ENCODE measurements around the gene TNFSF11.

TNFSF11 gene

DNA sequence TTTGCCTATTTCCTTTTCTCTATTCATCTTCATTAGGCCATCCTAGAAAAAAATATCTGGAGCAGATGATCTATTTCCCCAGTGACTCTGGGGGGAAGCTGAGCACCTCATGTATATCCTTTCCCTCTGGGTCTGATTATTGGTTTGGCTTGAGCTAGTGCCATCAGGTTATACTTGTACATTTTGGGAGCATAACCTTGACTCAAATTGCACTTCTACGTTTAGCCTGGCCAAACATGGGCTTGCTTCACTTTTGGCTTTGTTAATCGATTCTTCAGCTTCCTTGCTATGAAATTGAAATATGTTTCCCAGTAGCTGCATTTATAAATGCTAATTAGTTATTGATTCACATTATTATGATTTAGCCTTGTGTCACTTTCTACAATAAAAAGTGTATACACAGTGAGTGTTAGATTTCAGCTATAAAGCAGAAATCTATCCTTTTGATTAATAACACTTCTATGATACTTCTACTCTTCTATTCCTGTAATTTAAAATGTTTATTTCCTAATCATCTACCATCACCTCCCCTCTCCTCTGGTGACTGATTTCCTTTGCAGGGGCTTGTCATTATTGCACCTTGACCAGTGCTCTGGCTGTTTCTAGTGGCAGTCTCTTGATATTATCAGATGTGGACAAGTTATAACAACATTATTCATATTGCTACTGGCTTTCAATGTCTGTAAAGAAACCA lies 37.3 kb downstream of the TNFSF11 start:
- H2BK5ac ChIP-seq (ENCODE audit: low read length), result no peak overlapping the region
- H3K9ac ChIP-seq (ENCODE audit: low read depth, low read length, poor library complexity), result no peak overlapping the region
- H3K36me3 ChIP-seq (replicated peaks in 1 of 2; ENCODE audit: control insufficient read depth in 2 of 2, insufficient read depth in 2 of 2, low read length in 2 of 2), result no peaks in the 10 kb centered on the region
- no peak overlapping the region for H3K18ac ChIP-seq (ENCODE audit: low read length)
- no peaks in the 10 kb centered on the region for H3K9me3 ChIP-seq (replicated peaks in 1 of 2; ENCODE audit: control insufficient read depth in 2 of 2, insufficient read depth in 1 of 2, low read depth in 1 of 2, low read length in 2 of 2)
- no peak overlapping the region for H3K4ac ChIP-seq (ENCODE audit: low read length)
- H3K27ac ChIP-seq (replicated peaks; ENCODE audit: low read length), result no peak overlapping the region
- H3K4me1 ChIP-seq (ENCODE audit: control insufficient read depth in 2 of 2, insufficient read depth in 1 of 2, low read depth in 1 of 2, low read length in 2 of 2), result no peaks in the 10 kb centered on the region
- no peaks in the 10 kb centered on the region for H3K27me3 ChIP-seq (ENCODE audit: control insufficient read depth in 3 of 3, insufficient read depth in 3 of 3, low read depth in 1 of 3, low read length in 3 of 3)
- no peak overlapping the region for H3K4me3 ChIP-seq (ENCODE audit: low read length in 2 of 2)
- no peak overlapping the region for H2BK12ac ChIP-seq (ENCODE audit: low read length)
- H3K79me1 ChIP-seq (ENCODE audit: low read depth, low read length), result no peaks in the 10 kb centered on the region
- H2BK15ac ChIP-seq (ENCODE audit: low read length), result no peak overlapping the region
- whole genome bisulfite sequencing, 2 donors (ENCODE audit: extremely low coverage in 2 of 2, insufficient read length in 2 of 2, insufficient replicate concordance in 1 of 2), result no CpG with 5 or more reads among the region's 2 CpGs
- H3K23ac ChIP-seq (ENCODE audit: low read depth, low read length, poor library complexity), result no peak overlapping the region
- no peak overlapping the region for H3K14ac ChIP-seq (ENCODE audit: low read length)
- no peak overlapping the region for H2AFZ ChIP-seq (ENCODE audit: low read length)
- H2BK120ac ChIP-seq (ENCODE audit: low read depth, low read length), result no peak overlapping the region
- H3K4me2 ChIP-seq (ENCODE audit: insufficient read depth, low read length, poor library complexity, severe bottlenecking), result no peak overlapping the region
- H4K91ac ChIP-seq (ENCODE audit: low read depth, low read length, poor library complexity), result no peak overlapping the region
- no peak overlapping the region for H2AK5ac ChIP-seq (ENCODE audit: low read depth, low read length)
- no peak for DNase-seq (ENCODE audit: low spot score)
- H4K8ac ChIP-seq (ENCODE audit: low read depth, low read length), result no peak overlapping the region

DNA sequence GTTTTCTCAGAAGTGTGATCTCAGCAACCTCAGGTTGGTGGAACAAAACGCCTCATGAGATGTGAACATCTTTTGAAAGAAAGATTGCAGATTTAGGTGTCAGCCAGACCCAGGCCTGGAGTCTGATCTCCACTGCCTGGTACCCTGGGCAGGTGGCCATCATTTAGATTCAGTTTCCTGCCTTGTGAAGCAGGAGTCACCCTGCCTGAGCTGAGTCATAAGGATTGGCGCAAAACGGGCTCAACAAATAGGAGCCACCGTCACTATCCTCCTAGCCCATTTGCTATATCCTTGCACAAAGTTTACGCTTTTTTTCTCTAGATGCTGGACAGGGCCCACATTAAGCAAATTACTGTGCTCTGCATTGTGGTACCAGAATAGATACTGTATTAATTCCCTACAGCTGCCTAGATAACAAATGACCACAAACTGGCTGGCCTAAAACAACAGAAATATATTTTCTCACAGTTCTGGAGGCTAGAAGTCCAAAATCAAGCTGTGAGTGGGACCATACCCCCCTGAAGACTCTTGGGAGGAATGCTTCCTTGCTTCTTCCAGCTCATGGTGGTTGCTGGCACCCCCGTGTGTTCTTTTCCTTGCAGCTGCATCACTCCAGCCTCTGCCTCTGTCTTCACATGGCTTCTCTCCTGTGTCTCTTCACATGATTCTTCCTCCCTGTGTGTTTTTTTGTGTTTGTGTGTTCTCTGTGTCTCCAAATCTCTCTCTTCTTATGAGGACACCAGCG lies 38.2 kb downstream of the TNFSF11 start:
- Histone ChIP-seq H3K9ac (ENCODE audit: low read depth, low read length, poor library complexity) (no peak overlapping the region), H2BK15ac (ENCODE audit: low read length) (no peak overlapping the region), H2AFZ (ENCODE audit: low read length) (no peak overlapping the region), H3K4me3 (ENCODE audit: low read length in 2 of 2) (no peak overlapping the region), H3K14ac (ENCODE audit: low read length) (no peak overlapping the region), H3K9me3 (replicated peaks in 1 of 2; ENCODE audit: control insufficient read depth in 2 of 2, insufficient read depth in 1 of 2, low read depth in 1 of 2, low read length in 2 of 2) (no peaks in the 10 kb centered on the region), H3K4me1 (ENCODE audit: control insufficient read depth in 2 of 2, insufficient read depth in 1 of 2, low read depth in 1 of 2, low read length in 2 of 2) (no peaks in the 10 kb centered on the region), H2BK12ac (ENCODE audit: low read length) (no peak overlapping the region), H3K4me2 (ENCODE audit: insufficient read depth, low read length, poor library complexity, severe bottlenecking) (no peak overlapping the region), H3K27me3 (ENCODE audit: control insufficient read depth in 3 of 3, insufficient read depth in 3 of 3, low read depth in 1 of 3, low read length in 3 of 3) (no peaks in the 10 kb centered on the region), H3K79me1 (ENCODE audit: low read depth, low read length) (no peaks in the 10 kb centered on the region), H3K27ac (replicated peaks; ENCODE audit: low read length) (no peak overlapping the region), H2AK5ac (ENCODE audit: low read depth, low read length) (no peak overlapping the region), H3K23ac (ENCODE audit: low read depth, low read length, poor library complexity) (no peak overlapping the region), H3K18ac (ENCODE audit: low read length) (no peak overlapping the region), H3K36me3 (replicated peaks in 1 of 2; ENCODE audit: control insufficient read depth in 2 of 2, insufficient read depth in 2 of 2, low read length in 2 of 2) (no peaks in the 10 kb centered on the region), H4K91ac (ENCODE audit: low read depth, low read length, poor library complexity) (no peak overlapping the region), H4K8ac (ENCODE audit: low read depth, low read length) (no peak overlapping the region), H2BK120ac (ENCODE audit: low read depth, low read length) (no peak overlapping the region), H2BK5ac (ENCODE audit: low read length) (no peak overlapping the region), H3K4ac (ENCODE audit: low read length) (no peak overlapping the region)
- WGBS, 2 donors (ENCODE audit: extremely low coverage in 2 of 2, insufficient read length in 2 of 2, insufficient replicate concordance in 1 of 2), result no CpG with 5 or more reads among the region's 7 CpGs
- DNase-seq (ENCODE audit: low spot score), result no peak

DNA sequence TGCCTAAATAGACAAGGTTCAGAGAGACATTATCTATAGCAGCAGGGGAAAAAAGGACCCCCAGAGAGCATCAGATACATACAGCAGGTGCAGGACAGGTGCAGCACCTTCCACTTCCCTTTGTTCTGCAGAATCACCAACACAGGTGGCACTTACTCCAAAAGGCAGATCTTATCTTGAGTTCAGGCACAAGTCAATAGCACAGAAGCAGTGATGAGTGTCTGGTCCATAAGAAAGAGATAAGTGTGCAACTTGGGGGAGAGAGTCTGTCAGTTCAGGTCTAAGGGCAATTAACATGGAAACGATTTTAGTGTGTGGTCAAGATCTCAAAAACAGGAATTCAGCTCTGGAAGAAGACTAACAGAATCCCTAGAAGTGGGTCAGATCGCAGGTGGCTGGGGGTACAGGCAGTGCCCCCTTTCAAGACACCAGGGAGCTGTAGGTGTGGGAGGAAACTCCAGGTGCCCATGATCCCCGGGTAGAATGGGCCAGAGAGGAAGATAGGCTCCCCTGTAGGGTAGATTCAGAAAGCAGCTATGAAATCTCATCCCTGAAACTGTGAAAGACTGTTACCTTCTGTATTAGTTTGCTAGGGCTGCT lies 40.6 kb downstream of the TNFSF11 start:
- Histone ChIP-seq H3K27me3 (ENCODE audit: control insufficient read depth in 3 of 3, insufficient read depth in 3 of 3, low read depth in 1 of 3, low read length in 3 of 3) (no peaks in the 10 kb centered on the region), H3K27ac (replicated peaks; ENCODE audit: low read length) (no peak overlapping the region), H4K91ac (ENCODE audit: low read depth, low read length, poor library complexity) (no peak overlapping the region), H2BK15ac (ENCODE audit: low read length) (no peak overlapping the region), H3K9ac (ENCODE audit: low read depth, low read length, poor library complexity) (no peak overlapping the region), H3K14ac (ENCODE audit: low read length) (no peak overlapping the region), H3K4me2 (ENCODE audit: insufficient read depth, low read length, poor library complexity, severe bottlenecking) (no peak overlapping the region), H3K23ac (ENCODE audit: low read depth, low read length, poor library complexity) (no peak overlapping the region), H3K9me3 (replicated peaks in 1 of 2; ENCODE audit: control insufficient read depth in 2 of 2, insufficient read depth in 1 of 2, low read depth in 1 of 2, low read length in 2 of 2) (no peaks in the 10 kb centered on the region), H2BK12ac (ENCODE audit: low read length) (no peak overlapping the region), H3K36me3 (replicated peaks in 1 of 2; ENCODE audit: control insufficient read depth in 2 of 2, insufficient read depth in 2 of 2, low read length in 2 of 2) (no peaks in the 10 kb centered on the region), H3K79me1 (ENCODE audit: low read depth, low read length) (no peaks in the 10 kb centered on the region), H3K4me1 (ENCODE audit: control insufficient read depth in 2 of 2, insufficient read depth in 1 of 2, low read depth in 1 of 2, low read length in 2 of 2) (no peaks in the 10 kb centered on the region), H2BK120ac (ENCODE audit: low read depth, low read length) (no peak overlapping the region), H2AFZ (ENCODE audit: low read length) (no peak overlapping the region), H3K4ac (ENCODE audit: low read length) (no peak overlapping the region), H3K18ac (ENCODE audit: low read length) (no peak overlapping the region), H3K4me3 (ENCODE audit: low read length in 2 of 2) (no peak overlapping the region), H4K8ac (ENCODE audit: low read depth, low read length) (no peak overlapping the region), H2AK5ac (ENCODE audit: low read depth, low read length) (no peak overlapping the region), H2BK5ac (ENCODE audit: low read length) (no peak overlapping the region)
- no CpG with 5 or more reads among the region's 3 CpGs for WGBS, 2 donors (ENCODE audit: extremely low coverage in 2 of 2, insufficient read length in 2 of 2, insufficient replicate concordance in 1 of 2)
- no peak for DNase-seq (ENCODE audit: low spot score)

DNA sequence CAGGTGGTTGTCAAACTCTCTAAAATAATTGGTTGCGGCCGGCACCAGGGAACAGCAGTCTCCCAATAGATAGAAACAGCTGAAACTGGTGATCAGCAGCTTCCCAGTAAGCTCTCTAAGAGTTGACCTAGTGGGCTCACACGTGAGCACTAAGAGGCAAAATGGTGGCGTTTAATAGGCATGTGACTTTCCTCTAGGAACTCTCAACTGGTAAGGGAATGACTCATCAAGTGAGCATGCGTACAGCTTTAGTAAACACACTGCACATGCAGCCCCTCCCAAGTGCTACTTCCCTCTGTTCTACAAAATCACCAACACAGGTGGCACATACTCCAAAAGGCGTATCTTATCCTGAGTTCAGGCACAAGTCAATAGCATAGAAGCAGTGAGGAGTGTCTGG lies 41.7 kb downstream of the TNFSF11 start:
- H3K27me3 ChIP-seq (ENCODE audit: control insufficient read depth in 3 of 3, insufficient read depth in 3 of 3, low read depth in 1 of 3, low read length in 3 of 3), result no peaks in the 10 kb centered on the region
- no peaks in the 10 kb centered on the region for H3K9me3 ChIP-seq (replicated peaks in 1 of 2; ENCODE audit: control insufficient read depth in 2 of 2, insufficient read depth in 1 of 2, low read depth in 1 of 2, low read length in 2 of 2)
- no CpG with 5 or more reads among the region's 6 CpGs for WGBS, 2 donors (ENCODE audit: extremely low coverage in 2 of 2, insufficient read length in 2 of 2, insufficient replicate concordance in 1 of 2)
- no peak overlapping the region for H3K18ac ChIP-seq (ENCODE audit: low read length)
- H2BK5ac ChIP-seq (ENCODE audit: low read length), result no peak overlapping the region
- H3K9ac ChIP-seq (ENCODE audit: low read depth, low read length, poor library complexity), result no peak overlapping the region
- no peak for DNase-seq (ENCODE audit: low spot score)
- H3K4me1 ChIP-seq (ENCODE audit: control insufficient read depth in 2 of 2, insufficient read depth in 1 of 2, low read depth in 1 of 2, low read length in 2 of 2), result no peaks in the 10 kb centered on the region
- H2BK15ac ChIP-seq (ENCODE audit: low read length), result no peak overlapping the region
- H4K8ac ChIP-seq (ENCODE audit: low read depth, low read length), result no peak overlapping the region
- no peak overlapping the region for H2BK120ac ChIP-seq (ENCODE audit: low read depth, low read length)
- H3K4me2 ChIP-seq (ENCODE audit: insufficient read depth, low read length, poor library complexity, severe bottlenecking), result no peak overlapping the region
- no peak overlapping the region for H3K23ac ChIP-seq (ENCODE audit: low read depth, low read length, poor library complexity)
- no peak overlapping the region for H4K91ac ChIP-seq (ENCODE audit: low read depth, low read length, poor library complexity)
- H3K14ac ChIP-seq (ENCODE audit: low read length), result no peak overlapping the region
- no peak overlapping the region for H3K4ac ChIP-seq (ENCODE audit: low read length)
- no peak overlapping the region for H3K27ac ChIP-seq (replicated peaks; ENCODE audit: low read length)
- H3K36me3 ChIP-seq (replicated peaks in 1 of 2; ENCODE audit: control insufficient read depth in 2 of 2, insufficient read depth in 2 of 2, low read length in 2 of 2), result no peaks in the 10 kb centered on the region
- H3K79me1 ChIP-seq (ENCODE audit: low read depth, low read length), result no peaks in the 10 kb centered on the region
- no peak overlapping the region for H3K4me3 ChIP-seq (ENCODE audit: low read length in 2 of 2)
- H2AFZ ChIP-seq (ENCODE audit: low read length), result no peak overlapping the region
- H2AK5ac ChIP-seq (ENCODE audit: low read depth, low read length), result no peak overlapping the region
- no peak overlapping the region for H2BK12ac ChIP-seq (ENCODE audit: low read length)
